Measurements from ENCODE around the gene NRCAM. TPM values are rescaled to one million over a fixed set of nuclear protein-coding genes. Genes with fewer than 3 reads are reported as not detected.

NRCAM gene
- total and polyA plus RNA-seq, 2 of the 8 experiments (the other 6 are each of a cell fraction or from before 2014, with no cell fraction given), result 2.7 to 3.8 TPM

Other genes with a start within 250 kb of the NRCAM start
- gene PNPLA8, start 69.7 kb upstream of the NRCAM start, total RNA-seq (2021; fragmentation: NEBNext Ultra II Directional; extraction: Animal tissue kit (Norgen Biotek cat#: 25700)), result 11.2 and 12.6 TPM in 2 replicates
- gene PNPLA8, start 69.7 kb upstream of the NRCAM start, polyA plus RNA-seq (2011; rRNA removed), result 2.1 and 3.8 TPM in 2 replicates
- gene THAP5, start 113.3 kb upstream of the NRCAM start, total RNA-seq (2021; fragmentation: NEBNext Ultra II Directional; extraction: Animal tissue kit (Norgen Biotek cat#: 25700)), result 24.2 and 25.9 TPM in 2 replicates
- gene THAP5, start 113.3 kb upstream of the NRCAM start, polyA plus RNA-seq (2011; rRNA removed), result 3.9 TPM in 2 replicates
- 9.7 and 10.1 TPM in 2 replicates for gene DNAJB9, start 113.4 kb upstream of the NRCAM start, total RNA-seq (2021; fragmentation: NEBNext Ultra II Directional; extraction: Animal tissue kit (Norgen Biotek cat#: 25700))
- gene DNAJB9, start 113.4 kb upstream of the NRCAM start, polyA plus RNA-seq (2011; rRNA removed), result 1.8 and 2.6 TPM in 2 replicates

Data from H1 (cell line).